Measurements from ENCODE around the gene RBMS1. TPM values are rescaled to one million over a fixed set of nuclear protein-coding genes. Genes with fewer than 3 reads are reported as not detected.

RBMS1 gene
- total and polyA plus RNA-seq, 7 donors, result 4.4 to 91.8 (median 69.2) TPM

GRCh38 chr2:160373666-160374065, 119.9 kb downstream of the RBMS1 start:
- peak overlapping the region; percentile 18 to 68 (median 37) for H3K27ac ChIP-seq
- intact Hi-C loops (cut with DNase I), result no loop called here
- peaks cover 0 to 100% (median 99%) of the 10 kb centered on the region in 4 donors for H3K4me1 ChIP-seq

GRCh38 chr2:160373263-160373662, 120.3 kb downstream of the RBMS1 start:
- intact Hi-C loops (cut with DNase I), result no loop called here

More at GRCh38 chr2:160373666-160374065, 119.9 kb downstream of the RBMS1 start:
- no peak for DNase-seq
- no peaks in the 10 kb centered on the region for H3K27me3 ChIP-seq
- H3K4me3 ChIP-seq, result no peak overlapping the region
- no peaks in the 10 kb centered on the region for H3K36me3 ChIP-seq
- H3K9me3 ChIP-seq, result no peaks in the 10 kb centered on the region
- no peak for TF ChIP-seq POLR2AphosphoS5 (IDR thresholded peaks at IDR 0.05)
- no peak for TF ChIP-seq POLR2A (IDR thresholded peaks at IDR 0.05)
- TF ChIP-seq EP300 (IDR thresholded peaks at IDR 0.05), result no peak
- TF ChIP-seq, protein P1, sequence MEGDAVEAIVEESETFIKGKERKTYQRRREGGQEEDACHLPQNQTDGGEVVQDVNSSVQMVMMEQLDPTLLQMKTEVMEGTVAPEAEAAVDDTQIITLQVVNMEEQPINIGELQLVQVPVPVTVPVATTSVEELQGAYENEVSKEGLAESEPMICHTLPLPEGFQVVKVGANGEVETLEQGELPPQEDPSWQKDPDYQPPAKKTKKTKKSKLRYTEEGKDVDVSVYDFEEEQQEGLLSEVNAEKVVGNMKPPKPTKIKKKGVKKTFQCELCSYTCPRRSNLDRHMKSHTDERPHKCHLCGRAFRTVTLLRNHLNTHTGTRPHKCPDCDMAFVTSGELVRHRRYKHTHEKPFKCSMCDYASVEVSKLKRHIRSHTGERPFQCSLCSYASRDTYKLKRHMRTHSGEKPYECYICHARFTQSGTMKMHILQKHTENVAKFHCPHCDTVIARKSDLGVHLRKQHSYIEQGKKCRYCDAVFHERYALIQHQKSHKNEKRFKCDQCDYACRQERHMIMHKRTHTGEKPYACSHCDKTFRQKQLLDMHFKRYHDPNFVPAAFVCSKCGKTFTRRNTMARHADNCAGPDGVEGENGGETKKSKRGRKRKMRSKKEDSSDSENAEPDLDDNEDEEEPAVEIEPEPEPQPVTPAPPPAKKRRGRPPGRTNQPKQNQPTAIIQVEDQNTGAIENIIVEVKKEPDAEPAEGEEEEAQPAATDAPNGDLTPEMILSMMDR (IDR thresholded peaks at IDR 0.05), result no peak

DNA sequence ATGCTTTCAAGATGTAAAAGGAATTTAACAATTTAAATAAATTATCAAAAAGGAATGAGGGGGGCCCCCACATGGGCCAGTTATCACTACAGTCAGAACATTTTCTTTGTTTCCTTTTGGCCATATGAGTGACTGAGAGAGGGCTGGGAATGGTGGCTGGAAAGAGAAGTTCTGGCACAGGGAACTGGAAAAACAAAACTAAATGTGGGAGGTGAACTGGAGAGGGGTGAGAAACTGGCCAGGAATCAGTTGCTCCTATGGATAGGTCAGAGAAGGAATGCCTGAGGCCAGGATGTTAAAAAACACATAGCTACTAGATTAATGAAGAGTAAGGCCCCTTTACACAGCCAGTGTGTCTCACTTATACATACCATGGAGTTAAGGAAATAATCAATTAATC, 121.0 kb downstream of the RBMS1 start:
- Histone ChIP-seq H3K4me1 (peaks cover 0 to 100% (median 99%) of the 10 kb centered on the region in 4 donors), H3K27ac (peak overlapping the region; percentile 31 to 68 (median 38)), H3K4me3 (no peak overlapping the region), H3K9me3 (no peaks in the 10 kb centered on the region), H3K27me3 (no peaks in the 10 kb centered on the region), H3K36me3 (no peaks in the 10 kb centered on the region)
- TF ChIP-seq, protein P1 (IDR thresholded peaks at IDR 0.05), result no peak
- TF ChIP-seq POLR2A (IDR thresholded peaks at IDR 0.05) (no peak), EP300 (IDR thresholded peaks at IDR 0.05) (no peak), POLR2AphosphoS5 (IDR thresholded peaks at IDR 0.05) (no peak)
- intact Hi-C loops (cut with DNase I), result no loop called here
- DNase-seq, result no peak

More at GRCh38 chr2:160373263-160373662, 120.3 kb downstream of the RBMS1 start:
- no peak for DNase-seq
- no peak for TF ChIP-seq POLR2A (IDR thresholded peaks at IDR 0.05)
- no peak for TF ChIP-seq POLR2AphosphoS5 (IDR thresholded peaks at IDR 0.05)
- TF ChIP-seq EP300 (IDR thresholded peaks at IDR 0.05), result no peak
- TF ChIP-seq, protein P1 (IDR thresholded peaks at IDR 0.05), result no peak
- no peaks in the 10 kb centered on the region for H3K9me3 ChIP-seq
- whole genome bisulfite sequencing, 2 donors, result 75 to 94% methylated on average over 2 of the region's 2 CpGs
- H3K27ac ChIP-seq, result peak overlapping the region; percentile 18 to 68 (median 37)
- no peaks in the 10 kb centered on the region for H3K27me3 ChIP-seq
- H3K4me1 ChIP-seq, result peaks cover 0 to 100% (median 99%) of the 10 kb centered on the region in 4 donors
- H3K36me3 ChIP-seq, result no peaks in the 10 kb centered on the region
- H3K4me3 ChIP-seq, result no peak overlapping the region

GRCh38 chr2:160372010-160372356, 121.6 kb downstream of the RBMS1 start:
- no peaks in the 10 kb centered on the region for H3K27me3 ChIP-seq
- WGBS, 2 donors, result 56 to 67% methylated on average over 1 of the region's 1 CpG
- intact Hi-C loops (cut with DNase I), result no loop called here
- TF ChIP-seq, protein P1 (IDR thresholded peaks at IDR 0.05), result no peak
- no peak for TF ChIP-seq POLR2A (IDR thresholded peaks at IDR 0.05)
- TF ChIP-seq POLR2AphosphoS5 (IDR thresholded peaks at IDR 0.05), result no peak
- TF ChIP-seq EP300 (IDR thresholded peaks at IDR 0.05), result no peak
- peak overlapping the region; percentile 5 to 68 (median 37) for H3K27ac ChIP-seq
- H3K36me3 ChIP-seq, result peaks cover 0 to under 1% (median 0%) of the 10 kb centered on the region in 4 donors
- peaks cover 0 to 100% (median 99%) of the 10 kb centered on the region in 4 donors for H3K4me1 ChIP-seq
- H3K4me3 ChIP-seq, result no peak overlapping the region
- no peaks in the 10 kb centered on the region for H3K9me3 ChIP-seq
- DNase-seq, result no peak

All from sigmoid colon (tissue), 7 donors.